GM18951 (cell line): ENCODE data around the gene SORCS3.

Source experiments
- POLR2A ChIP-seq: IDR thresholded peaks from 4 replicates; pipeline ENCODE4 v1.6.1; 2011; ENCODE audit warnings: mild to moderate bottlenecking; ENCODE audit not compliant: insufficient read length, insufficient read depth; ENCODE audit errors: extremely low read depth
- in situ Hi-C: fragments of 300-500 bp; cut with MboI; formaldehyde crosslinking; loops from one replicate; pipeline ENCODE4 v1.12.0; 2022; ENCODE audit warnings: low sequenced_read_pairs, mixed read lengths, inconsistent platforms; ENCODE audit not compliant: unreplicated experiment

The SORCS3 gene

GRCh38 chr10:105195831-105196230 is 554.7 kb downstream of the SORCS3 start:
- in situ Hi-C loops = no loop called here
- TF ChIP-seq POLR2A = no peak

DNA sequence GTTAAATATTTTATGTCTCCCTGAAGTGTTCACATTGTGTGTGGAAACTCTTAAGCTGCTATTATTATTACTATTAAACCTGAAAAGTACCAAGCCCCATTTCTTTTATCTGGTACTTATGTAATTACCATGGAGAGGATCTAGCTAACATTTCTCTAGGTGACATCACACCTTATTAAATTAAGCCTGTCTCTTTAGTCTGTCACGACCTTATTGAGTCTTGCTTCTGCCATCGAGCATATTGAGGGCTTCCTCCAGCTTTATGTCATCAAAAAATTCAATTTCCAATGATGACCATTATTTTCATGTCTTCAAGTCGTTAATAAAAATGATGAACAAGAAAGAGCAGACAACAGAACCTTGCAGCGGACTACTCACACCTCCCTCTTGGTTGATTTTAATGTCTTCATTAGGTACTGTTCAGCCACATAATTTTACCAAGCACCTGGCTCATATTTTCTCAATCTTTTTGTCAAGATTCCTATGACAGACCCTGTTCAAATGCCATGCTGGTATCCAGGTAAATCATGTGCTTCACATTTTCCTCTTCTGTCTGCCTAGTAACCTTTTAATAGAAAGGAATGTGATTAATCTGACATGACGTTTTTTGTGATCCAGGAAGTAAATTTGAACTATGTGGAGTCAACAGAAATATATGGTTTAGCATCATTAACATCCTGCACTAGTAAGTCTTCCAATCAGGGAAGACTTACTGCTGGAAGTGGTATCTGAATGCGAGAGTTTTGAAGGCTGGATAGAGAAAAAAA is 556.7 kb downstream of the SORCS3 start:
- no peak for TF ChIP-seq POLR2A
- in situ Hi-C loops = no loop called here

- in situ Hi-C loops = no loop called here
- no peak for TF ChIP-seq POLR2A
These were observed 565.5 kb downstream of the SORCS3 start for GRCh38 chr10:105206616-105207015.

DNA sequence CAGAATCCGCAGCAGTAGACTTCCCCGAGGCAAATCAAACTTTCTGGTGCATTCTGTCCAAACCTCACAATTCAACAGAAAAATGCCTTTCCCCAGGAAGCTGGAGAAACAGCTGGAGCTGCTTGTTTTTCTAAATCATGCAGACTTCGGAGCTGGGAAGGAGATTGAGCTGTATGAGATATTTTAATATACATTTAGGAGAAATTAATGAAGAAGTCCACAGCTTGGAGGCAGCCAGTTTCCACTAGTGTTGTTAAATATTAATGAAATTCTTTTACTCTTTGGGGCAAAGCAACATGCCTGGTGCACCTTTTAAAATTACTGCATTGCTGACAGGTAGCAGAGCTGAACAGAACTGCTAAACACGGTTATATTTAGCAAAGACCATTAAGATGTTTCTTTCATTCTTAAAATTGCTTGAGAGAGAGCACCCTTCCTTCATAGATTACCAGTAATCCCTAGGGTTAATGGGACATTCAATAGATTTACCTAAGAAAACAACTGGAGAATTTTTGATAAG is 566.4 kb downstream of the SORCS3 start:
- in situ Hi-C loops = no loop called here
- TF ChIP-seq POLR2A = no peak

GRCh38 chr10:105210546-105210945 is 569.5 kb downstream of the SORCS3 start:
- TF ChIP-seq POLR2A = no peak
- in situ Hi-C loops = no loop called here

DNA sequence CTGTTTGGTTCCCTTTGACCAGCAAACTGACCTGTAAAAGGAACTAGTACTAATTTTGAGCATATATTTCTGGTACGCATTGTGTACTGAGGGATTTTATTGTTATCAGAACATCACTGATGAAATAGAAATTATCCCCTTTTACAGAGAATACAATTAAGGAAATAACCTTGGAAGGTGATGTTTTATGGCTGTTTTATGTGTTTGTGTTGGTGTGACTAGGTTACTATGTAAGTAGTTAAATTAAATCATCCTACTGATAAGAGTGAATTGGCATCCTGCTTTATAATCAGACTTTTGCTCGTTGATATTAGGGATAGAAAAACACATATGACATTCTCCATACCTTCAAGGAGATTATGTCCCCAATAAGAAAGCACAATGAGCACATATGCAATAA is 596.6 kb downstream of the SORCS3 start:
- TF ChIP-seq POLR2A = no peak
- in situ Hi-C loops = no loop called here

DNA sequence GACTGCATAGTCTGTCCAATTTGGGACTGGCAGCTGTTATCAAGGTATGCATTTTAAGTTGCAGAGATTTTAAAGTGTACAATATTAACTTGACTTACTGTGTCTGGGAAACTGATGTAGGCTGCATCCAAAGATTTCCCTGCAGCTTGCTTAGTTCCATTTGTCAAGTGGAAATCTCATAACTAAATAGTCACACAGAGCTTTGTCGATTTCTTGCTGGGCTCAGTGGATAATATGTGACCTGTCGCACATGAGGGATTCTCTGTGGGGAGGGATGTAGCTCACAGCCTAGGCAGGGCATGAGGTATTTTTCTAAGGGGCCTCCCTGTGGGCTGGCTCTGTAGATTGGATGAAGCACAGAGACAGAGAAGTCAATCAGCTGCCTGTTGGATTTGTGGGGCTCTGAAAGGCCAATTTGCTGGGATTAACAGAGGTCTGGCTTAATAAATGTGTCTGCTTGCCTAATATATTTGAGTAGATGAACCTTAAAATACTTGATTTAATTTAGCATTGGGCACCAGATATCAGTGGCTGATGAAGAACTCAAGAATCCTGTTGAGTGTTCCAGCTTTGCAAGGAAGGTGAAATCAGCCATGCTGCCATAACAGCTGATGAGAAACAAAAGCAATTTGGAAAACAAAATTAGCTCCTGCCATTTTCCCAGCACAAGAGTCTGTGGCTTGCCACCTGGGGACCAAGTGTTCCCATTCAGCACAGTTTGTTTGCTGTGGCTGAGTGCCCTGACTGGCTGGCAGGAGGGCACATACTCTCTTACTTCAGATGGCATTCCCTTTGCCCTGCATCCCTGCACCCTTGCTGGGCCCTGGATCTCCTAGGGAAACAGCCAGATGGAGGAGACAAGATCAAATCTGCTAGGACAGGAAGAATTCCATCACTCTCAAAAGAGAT is 598.5 kb downstream of the SORCS3 start:
- no peak for TF ChIP-seq POLR2A
- in situ Hi-C loops = no loop called here

GRCh38 chr10:105241254-105241653 is 600.2 kb downstream of the SORCS3 start:
- TF ChIP-seq POLR2A = no peak
- in situ Hi-C loops = no loop called here

DNA sequence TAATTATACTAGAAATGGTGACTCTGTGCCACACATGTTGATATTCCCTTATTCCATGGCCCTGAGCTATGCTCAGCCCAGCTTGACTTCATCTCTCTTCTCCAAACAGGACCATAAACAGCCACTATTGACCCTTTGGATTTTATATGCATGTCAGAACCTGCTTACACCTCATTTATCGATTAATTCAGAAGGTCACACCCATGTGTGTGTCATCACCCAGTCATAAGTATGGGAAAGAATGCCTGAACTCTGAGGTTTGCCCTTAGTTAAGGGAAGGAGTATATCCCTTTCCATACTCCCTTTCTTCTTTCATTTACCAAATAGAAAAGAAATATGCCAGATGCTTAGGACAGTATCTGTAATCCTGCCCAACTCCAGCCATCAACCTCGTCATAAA is 602.3 kb downstream of the SORCS3 start:
- in situ Hi-C loops = no loop called here
- TF ChIP-seq POLR2A = no peak

- in situ Hi-C loops = no loop called here
- no peak for TF ChIP-seq POLR2A
These were observed 602.7 kb downstream of the SORCS3 start for GRCh38 chr10:105243825-105244224.

GRCh38 chr10:105247831-105248499 is 606.9 kb downstream of the SORCS3 start:
- TF ChIP-seq POLR2A = no peak
- in situ Hi-C loops = no loop called here

GRCh38 chr10:105252911-105253310 is 611.8 kb downstream of the SORCS3 start:
- no peak for TF ChIP-seq POLR2A
- in situ Hi-C loops = no loop called here

DNA sequence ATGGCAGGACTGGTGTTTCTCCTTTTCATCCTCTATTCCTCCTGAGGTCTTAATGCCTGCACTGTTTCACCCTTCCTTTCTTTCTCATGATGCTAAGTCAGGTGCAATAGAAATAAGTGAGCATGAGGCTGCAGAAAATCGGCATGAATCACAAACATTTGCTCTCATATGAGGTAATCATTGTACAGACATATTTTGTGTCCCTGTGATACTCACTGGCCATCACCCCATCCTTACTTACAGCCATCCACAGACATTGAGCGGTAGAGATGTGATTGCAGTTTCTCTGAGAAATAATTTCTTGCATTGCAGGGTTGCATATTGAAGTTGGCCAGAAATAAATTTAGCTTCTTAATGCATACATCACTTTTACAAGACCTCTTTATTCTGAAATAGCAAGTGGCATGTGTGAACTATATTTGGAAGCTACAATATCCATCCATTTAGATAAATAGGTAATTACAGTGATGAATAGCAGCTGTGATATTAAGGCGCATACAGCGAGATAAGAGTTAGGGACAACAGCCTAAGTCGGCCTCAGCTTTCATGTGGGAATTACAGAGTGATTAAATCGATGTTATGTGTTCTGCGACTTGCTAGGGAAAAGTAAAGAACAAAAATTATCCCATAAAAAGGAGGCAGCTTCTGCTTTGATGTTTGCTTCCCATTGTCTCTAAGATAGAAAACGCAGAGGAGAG is 612.6 kb downstream of the SORCS3 start:
- in situ Hi-C loops = no loop called here
- no peak for TF ChIP-seq POLR2A

GRCh38 chr10:105258036-105258673 is 617.1 kb downstream of the SORCS3 start:
- no peak for TF ChIP-seq POLR2A
- in situ Hi-C loops = no loop called here
